DMS53 (cell line): ENCODE data around the gene PMM2.
"Not testable (repeated sequence)": the region's sequence is repeated elsewhere in the genome, so short reads cannot be mapped to it uniquely, and the experiment has no call there.

Experiments
- DNase-seq: peaks from one replicate; lab custom pipeline; 2025; lab: John Stamatoyannopoulos, UW

The PMM2 gene

DNA sequence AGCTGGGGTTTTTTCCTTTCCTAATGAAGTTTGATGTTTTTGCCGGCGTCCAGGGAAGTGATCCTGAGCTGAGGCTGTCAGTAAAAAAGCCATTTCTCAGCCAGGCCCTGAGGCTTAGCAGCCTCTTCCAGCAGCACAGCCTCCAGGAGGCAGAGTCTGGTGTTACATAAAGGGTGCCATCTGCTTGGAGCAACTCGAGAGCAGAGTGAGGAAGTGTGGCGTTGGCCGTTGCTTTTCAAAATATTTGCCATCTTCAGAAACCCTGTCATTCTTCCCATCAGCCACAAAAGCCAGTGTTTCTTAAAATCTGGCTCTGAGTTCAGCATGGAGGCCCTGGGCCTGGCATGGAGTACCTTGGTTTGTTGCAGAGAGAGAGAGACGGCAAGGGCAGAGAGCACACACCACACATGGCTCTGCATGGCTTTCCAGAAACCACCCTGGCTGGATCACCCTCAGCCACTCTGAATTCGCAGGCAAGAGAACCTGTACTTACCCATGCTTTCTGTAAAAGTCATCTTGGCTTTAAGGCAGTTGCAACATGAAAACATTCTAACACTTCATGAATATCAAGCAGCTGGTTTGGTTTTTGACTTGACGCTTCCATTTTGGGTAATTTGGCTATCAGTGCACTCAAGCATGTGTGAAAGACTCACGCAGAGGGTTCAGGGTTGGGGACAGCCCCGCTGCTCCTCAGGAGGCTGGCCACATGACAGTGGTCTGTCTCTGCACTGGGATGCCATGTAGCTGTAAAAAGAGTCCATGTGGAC lies 21.0 kb downstream of the PMM2 start:
- no peak for DNase-seq

DNA sequence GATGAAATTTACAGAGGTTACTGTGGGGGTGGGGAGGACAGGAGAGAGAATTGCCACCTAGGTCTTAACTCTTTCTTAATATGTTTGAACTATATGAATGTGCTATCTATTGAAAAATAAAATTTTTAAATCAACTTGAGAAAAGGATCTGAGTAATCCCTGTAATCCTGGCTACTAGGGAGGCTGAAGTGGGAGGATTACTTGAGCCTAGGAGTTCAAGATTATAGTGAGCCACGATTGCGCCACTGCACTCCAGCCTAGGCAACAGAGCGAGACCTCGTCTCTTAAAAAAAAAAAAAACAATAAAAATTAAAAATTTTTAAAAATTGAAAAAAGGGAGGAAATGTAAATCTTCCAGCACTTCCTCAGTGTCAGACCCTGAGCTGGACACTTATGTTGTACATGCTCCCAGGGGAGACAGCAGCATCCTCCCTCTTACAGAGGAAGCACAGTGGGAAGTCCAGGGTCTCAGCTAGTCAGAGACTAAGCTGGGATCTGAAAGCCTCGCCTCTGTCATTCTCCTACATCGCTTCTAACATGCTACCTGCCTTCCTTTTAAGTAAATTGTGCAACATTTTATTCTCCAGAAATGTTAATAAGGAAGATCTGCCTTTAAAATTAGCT lies 21.9 kb downstream of the PMM2 start:
- no peak for DNase-seq

DNA sequence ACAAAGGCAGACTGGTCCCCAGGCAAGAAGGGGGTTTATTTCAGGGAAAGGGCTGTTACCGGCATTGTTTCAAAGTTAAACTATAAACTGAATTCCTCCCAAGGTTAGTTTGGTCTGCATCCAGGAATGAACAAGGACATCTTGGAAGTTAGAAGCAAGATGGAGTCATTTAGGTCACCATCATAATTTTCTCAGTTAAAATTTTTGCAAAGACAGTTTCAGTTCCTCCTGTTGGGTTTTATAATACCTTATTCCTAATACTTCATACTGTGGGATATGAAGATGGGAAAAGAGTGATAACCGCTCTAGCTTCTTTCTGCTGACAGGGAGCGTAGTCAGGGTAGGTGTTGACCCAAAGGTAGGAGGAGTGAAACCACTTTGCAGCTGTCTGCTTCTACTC lies 24.8 kb downstream of the PMM2 start:
- DNase-seq: no peak

DNA sequence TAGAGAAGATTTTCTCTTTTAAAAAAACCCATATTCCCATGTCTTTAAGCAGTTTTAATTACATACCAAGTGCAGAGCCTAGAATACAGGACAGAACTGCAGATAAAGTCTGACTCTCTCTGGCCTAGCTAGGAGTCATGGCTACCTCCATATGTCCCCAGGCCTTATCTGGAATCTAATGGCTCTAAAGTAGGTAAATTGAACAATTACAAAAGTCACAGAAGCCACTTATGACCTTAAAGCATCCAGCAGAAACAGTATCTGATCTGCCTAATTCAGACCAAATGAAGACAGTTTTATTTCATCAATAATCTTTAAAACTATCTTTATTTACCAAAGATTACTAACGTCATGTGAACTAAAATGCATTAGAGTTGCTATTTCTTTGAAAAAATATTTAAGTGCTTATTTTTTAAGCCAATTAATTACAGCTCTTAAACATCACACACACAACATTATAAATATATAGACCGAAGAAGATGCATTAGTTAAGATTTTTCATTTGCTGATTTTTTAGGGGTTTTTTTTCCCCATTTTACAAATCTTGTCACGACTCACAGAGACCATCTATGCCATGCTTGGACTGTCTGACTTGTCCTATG lies 28.7 kb downstream of the PMM2 start:
- no peak for DNase-seq

DNA sequence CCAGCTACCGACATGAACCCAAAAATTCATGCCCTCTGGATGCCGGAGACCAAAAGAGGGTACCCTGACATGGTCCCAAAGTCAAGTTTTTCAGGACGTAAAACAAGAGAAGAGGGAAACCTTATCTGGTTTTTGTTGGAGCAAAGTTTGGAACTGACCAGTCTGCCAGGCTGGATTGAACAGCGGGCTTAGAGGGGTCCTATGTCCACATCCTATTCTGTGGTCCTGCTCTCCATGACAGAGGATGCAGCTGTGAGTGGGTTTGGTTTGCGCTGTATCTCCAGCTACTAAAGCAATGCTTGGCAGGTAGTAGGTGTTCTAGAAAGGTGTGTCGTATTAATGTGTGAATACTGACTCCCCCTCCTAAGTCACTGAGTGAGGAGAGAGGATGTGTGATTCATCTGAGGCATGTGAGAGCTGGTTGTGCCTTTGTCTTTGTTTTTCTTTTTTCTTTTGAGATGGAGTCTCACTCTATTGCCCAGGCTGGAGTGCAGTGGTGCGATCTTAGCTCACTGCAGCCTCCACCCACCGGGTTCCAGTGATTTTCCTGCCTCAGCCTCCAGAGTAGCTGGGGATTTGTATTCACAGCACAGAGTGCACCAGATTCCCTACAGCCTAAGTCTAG lies 31.0 kb downstream of the PMM2 start:
- no peak for DNase-seq

DNA sequence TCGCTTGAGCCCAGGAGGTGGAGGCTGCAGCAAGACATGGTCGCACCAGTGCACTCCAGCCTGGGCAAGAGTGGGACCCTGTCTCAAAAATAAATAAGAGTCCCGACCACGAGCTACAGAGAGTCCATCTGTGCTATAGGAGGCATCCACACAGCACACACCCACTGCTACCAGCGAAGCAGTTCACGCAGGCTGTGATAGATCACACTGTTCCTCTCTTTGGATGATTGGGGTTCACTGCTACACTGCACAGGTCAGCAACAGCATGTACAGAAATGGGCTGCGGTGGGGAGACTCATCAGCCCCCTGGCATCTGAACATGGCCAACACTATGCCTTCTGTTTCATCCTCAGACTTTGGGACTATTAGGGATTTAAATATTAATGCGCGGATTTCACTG lies 33.8 kb downstream of the PMM2 start:
- no peak for DNase-seq

DNA sequence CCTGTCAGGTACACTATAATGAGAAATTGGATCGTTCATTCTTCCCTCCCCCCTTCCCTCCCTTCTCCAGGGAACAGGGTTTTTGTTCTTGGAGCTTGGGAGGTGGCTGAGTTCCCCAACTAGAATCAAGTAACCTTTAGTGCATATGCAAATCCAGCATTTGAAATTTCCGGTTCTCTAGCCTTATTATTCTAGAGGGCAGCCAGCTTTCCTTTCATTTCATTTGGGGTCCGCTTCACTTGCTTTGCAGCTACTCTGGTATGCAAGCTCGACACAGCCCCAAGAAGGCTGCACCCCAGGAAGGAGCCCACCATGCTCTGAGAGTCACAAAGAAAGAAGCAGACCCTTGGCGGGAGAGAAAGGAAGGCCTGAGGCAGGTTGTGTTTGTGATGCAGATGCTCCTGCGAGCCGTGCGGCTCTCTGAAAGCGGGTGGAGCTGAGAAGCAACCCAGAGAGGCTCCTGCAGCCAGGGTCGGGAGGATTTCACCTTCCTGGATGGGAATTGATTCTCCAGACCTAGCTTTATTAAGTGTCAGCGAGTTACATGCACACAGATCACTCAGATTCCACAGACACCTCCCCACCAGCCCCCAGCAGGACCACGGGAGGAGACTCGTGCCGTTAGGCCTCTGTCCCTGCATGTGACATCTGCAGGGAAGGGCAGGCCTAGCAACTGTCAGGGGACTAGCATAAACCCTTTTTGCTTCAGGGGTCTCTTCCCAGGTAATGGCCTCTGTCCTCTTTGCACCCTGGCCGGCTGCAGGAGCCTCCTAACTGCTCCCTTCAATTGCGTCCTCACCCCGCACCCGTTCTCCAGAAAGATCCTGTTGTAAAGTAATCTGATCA lies 34.5 kb downstream of the PMM2 start:
- DNase-seq: no peak

DNA sequence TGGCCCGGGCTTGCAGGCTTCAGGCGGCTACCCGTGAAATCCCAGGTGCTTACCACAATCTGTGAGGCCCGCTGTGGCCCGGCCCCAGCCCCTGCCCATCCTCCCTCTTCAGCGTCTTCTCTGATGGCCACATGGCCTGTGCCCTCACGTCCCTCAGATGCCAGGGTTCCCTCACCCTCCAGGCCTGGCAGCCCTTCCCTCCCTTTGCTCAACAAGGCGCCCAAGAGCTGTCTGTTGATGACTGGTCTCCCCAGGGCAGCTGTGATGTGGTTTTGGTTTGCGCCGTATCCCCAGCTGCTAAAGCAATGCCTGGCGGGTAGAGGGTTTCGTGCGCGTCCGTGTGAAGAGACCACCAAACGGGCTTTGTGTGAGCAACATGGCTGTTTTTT lies 35.1 kb downstream of the PMM2 start:
- DNase-seq: no peak

DNA sequence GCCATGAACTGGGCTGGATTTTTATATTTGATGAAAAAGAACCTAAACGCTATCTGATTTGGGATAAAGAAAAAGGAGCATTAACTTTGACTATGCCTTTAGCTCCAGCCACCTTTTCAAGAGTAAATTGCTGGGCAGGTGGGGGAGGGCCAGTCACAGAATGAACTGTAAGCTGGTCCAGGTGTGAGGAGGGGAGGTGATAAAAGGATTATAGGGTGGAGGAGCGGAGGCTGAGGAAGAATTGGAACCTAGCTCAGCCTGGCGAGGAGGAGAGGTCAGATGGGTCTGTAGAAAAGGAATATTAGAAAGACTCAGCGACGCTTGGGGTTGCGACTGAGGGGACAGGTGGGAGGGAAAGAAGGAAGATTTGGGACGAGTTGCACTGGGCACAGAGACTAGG lies 39.2 kb downstream of the PMM2 start:
- not testable (repeated sequence) for DNase-seq

DNA sequence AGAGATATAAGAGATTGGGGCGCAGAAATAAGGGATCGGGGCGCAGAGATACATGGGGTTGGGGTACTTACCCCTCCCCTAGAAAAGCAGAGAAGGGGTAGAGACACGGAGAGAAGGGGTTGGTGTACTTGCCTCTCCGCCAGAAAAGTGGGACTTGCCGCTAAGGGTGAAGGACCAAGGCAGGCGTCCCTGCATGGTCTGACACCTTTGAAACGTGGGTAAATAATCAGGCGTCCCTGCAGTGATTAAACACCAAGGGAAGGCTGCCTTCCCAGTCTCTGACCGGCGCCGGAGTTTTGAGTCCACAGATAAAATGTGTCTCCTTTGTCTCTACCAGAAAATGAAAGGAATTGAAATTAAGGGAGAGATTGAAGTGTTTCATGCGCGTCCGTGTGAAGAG lies 40.0 kb downstream of the PMM2 start:
- not testable (repeated sequence) for DNase-seq

DNA sequence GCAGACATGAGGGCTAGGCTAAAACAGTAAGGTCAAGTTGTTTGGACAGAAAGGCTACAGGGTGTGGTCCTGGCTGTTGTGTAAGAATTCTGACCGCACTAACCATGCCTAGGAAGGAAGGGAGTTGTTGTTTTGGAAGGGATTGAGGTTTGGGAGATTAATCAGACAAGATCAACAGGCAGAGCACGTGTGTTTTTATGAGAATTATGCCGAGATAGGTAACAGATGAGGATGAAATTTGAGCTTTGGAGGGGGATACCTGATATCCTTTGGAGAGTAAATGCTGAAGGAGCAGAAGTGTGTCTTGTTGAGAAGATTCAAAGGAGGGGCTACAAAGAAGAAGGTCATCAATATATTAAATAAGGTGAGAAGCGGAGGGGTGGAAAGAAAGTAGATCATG lies 44.4 kb downstream of the PMM2 start:
- not testable (repeated sequence) for DNase-seq

DNA sequence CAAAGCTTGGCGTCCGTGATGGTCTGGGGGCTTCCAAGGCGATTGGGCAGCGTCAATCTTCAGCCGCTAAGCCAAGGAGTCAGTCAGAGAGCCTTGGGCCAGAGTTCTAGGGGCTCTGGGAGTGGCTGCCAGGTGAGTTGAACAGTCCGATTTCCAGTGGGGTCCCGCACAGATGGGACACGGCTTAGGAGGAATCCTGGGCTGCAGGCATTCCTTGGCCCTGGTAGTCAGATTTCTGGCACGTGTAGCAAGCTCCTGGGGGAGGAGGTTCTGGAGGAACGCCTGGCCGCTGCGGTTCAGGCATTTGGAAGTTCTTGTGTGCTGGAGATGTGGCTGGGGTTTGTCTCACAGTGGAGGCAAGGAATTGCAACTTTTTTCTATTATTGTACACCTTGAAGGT lies 45.7 kb downstream of the PMM2 start:
- not testable (repeated sequence) for DNase-seq

DNA sequence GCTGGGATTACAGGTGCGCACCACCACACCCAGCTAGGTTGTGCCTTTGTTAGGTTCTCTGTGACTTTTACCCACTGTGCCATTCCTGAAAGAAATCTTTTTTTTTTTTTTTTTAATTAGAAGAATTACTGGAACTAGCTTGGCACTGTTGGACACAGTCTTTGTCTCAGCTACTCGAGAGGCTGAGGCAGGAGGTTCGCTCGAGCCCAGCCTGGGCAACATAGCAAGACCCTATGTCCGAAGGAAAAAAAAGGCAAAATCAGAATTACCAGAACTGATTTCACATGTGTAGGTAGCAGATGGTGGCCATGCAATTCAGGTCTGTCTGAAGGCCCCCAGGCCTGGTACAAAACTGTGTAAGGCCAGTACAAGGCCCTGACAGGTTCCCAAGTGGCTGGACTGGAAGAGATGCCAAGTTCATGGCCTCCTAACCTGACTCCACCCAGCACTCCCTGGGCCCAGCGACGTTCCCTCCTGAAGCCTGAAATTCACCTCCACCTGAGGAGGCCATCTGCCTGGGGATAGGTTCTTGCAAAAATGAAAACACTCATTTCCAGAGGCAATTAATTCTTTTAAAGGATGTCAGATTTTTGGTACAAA lies 48.2 kb downstream of the PMM2 start:
- no peak for DNase-seq

DNA sequence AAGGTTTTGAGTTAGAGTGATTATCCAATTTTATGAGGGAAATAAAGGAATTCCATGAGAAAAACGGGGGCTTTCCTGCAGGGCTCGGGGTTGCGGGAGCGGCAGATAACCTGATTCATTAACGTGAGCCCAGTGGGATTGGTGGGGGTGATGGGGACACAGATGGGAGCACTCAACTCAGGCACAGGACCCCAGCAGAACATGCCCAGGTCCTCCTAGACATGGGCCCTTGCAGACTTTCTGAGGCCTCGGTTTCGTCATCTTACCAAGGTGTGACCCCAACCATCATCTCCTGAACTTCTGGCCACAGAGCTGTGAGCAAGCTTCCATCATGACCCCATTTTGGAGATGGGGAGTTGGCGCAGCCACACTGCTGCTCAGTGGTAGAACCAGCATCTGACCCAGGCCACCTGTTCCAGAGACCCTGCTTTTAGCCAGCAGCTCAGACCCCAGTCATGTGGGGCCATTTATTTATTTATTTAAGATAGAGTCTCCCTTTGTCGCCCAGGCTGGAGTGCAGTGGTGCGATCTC lies 48.8 kb downstream of the PMM2 start:
- DNase-seq: no peak

DNA sequence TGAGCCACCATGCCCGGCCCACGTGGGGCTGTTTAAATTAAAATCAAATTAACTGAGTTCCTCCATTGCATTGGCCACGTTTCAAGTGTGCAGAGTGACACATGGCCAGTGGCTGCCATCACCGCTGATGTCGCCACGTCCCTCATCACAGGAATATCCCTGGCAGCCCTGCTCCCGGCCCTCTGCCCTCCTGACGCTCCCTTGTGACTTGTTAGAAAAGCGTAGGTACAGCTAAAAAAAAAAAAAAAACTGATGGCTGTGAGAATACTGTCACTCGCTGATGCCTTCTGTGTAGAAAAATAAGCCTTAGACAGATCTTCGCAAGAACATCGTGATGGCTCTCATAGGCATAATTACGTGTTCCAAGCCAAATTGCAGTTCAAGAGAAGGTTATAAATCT lies 49.5 kb downstream of the PMM2 start:
- no peak for DNase-seq

DNA sequence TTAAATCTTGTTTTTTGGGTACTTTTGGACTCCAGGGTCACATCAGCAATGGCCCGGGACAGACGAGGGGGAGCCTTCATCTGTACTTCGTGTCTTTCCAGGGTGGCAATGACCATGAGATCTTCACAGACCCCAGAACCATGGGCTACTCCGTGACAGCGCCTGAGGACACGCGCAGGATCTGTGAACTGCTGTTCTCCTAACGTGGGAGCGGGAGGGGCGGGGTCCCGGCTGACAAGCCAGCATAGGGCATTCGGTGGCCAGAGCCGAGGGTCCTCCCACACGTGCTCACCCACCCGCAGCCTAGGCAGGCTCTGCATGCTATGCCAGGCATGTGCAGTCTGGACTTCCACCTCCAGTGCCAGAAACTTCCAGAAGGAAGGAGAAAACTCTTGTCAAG lies 50.0 kb downstream of the PMM2 start:
- no peak for DNase-seq

DNA sequence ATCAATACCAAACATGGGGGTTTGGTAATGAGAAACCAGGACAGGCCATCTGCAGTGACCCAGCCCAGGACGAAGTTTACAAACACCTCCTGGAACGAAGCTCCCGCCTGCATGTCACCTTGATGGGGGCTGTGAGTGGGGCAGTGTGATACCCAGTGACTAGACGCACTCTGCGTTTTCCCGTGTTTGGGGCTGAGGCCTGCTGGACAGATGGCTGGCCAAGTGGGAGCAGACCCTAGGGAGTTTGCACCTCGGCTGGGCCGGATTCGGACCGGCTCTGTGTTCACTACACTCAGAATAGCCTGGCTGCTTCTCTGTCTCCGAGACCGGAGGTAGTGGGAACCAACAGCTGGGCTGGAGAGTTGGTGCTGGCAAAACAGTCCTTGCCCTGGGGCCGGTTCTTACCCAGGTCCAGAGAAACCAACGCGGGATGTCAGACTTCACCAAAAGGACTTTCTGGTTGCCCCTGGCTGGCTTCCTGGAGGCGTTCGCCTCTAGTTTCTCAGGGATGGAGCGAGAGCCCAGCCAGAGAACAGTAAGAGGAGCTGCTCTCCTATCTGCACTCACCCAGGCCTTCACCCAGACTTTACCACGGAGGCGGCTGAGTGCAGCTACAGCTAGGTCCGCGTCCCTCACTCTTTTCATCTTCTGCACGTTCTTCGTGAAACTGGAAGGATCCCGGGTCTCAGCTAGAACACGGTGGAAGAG lies 50.7 kb downstream of the PMM2 start:
- no peak for DNase-seq

DNA sequence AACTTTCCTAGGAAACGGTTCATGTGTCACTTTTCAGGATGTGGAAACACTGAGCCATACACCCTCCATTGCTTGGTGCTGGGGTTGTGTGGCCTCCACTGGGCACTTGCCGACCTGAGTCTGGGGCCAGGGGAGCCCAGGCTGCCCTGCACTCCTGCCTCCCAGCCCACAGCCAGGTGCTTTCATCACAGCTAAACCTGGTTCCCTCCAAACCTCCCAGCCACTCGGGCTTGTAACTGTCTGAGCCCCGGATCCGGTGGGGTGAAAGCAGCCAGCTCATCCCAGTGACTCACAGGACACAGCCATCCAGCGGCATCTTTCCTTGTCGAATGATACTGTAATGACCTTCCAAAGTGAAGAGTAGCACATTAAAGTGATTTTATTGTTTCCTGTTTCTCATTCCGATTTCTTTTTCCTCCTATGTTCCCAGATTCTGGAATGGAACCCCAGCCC lies 51.3 kb downstream of the PMM2 start:
- no peak for DNase-seq

DNA sequence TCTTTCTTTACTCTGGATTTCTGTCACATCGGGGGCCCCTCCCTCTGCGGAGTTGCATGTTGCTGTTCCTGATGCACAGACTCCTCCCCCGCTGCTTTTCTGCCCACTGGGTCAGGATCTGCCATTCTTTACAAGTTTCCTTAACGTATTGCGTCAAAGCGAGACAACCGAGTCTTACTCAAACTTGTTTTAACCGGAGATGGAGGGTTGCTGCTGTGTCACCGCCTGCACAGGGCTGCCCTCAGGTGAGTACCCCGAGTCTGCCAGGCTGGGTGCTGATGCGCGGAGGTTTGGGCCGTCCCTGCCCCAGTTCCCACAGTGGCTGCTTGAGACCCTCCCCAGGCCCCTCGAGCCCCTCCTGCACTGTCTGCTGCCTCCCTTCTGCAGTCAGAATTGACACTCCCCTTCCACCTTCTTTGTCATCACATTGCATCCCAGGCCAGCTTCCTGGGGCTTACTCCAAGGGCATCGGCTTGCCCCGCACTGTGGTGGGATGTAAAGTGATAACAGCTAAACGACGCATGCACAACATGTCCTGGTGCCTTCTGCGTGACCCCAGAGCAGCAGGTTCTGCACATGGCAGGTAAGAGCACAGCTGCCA lies 51.9 kb downstream of the PMM2 start:
- no peak for DNase-seq

DNA sequence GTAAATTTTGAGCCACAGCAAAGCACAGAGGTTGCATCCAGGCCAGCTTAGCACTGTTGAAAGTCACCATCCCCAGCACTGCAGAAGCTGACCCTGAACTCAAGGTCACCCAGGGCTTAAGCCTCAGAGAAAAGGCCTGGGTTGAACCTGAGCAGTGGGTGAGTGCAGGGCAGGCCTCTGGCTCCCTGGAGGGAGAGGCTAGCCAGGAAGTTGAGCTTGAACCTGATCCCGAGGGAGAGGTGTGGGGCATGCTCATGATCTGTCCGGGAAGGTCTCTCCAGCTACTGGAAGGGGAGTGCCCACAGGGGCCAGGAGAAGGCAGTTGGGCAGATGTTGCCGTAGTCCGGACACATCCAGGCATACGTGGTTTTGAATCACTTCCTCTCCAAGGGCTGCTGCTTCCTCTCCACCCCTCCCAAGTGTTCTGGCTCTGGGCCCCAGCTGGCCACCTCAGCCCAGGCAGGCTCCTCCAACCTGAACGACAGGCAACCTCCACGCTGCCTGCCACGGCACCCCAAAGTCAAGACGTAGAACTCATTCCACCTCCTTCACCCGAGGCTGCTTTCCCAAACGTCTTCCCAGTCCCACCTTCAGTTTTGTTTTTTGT lies 52.7 kb downstream of the PMM2 start:
- no peak for DNase-seq
